Right kidney (tissue), 1 donor: Measurements from ENCODE around the gene RPAIN.
A peak's percentile ranks its signal among the peaks of the same experiment; 100 is the strongest.
"Not testable (repeated sequence)": the region's sequence is repeated elsewhere in the genome, so short reads cannot be mapped to it uniquely, and the experiment has no call there.

Experiments
- DNase-seq: peaks from one replicate; pipeline ENCODE4 v3.0.0-alpha.2; 2016

The RPAIN gene

GRCh38 chr17:5422505-5422904 lies 2.5 kb downstream of the RPAIN start:
- DNase-seq, result no peak

GRCh38 chr17:5424909-5425308 lies 4.9 kb downstream of the RPAIN start:
- DNase-seq, result no peak

GRCh38 chr17:5425826-5426225 lies 5.8 kb downstream of the RPAIN start:
- DNase-seq, result no peak

- DNase-seq, result no peak
Observed at GRCh38 chr17:5429191-5429887, 9.4 kb downstream of the RPAIN start.

GRCh38 chr17:5430413-5430999 lies 10.5 kb downstream of the RPAIN start:
- no peak for DNase-seq

GRCh38 chr17:5431234-5431633 lies 11.3 kb downstream of the RPAIN start:
- not testable (repeated sequence) for DNase-seq

- no peak for DNase-seq
Observed at GRCh38 chr17:5431949-5432556, 12.1 kb downstream of the RPAIN start.

GRCh38 chr17:5434984-5435383 lies 15.0 kb downstream of the RPAIN start:
- DNase-seq, result no peak

- not testable (repeated sequence) for DNase-seq
Observed at GRCh38 chr17:5435781-5436315, 15.9 kb downstream of the RPAIN start.

GRCh38 chr17:5437721-5438317 lies 17.8 kb downstream of the RPAIN start:
- no peak for DNase-seq

GRCh38 chr17:5438716-5439445 lies 18.9 kb downstream of the RPAIN start, which contains the start of gene C1QBP:
C1QBP (minus strand) TSS chr17:5439155; CDS start chr17:5439073, 82 bp downstream.
- DNase-seq, result peak; percentile 97

- DNase-seq, result no peak
Observed at GRCh38 chr17:5439446-5439764, 19.4 kb downstream of the RPAIN start.

GRCh38 chr17:5443728-5444127 lies 23.7 kb downstream of the RPAIN start:
- DNase-seq, result no peak

GRCh38 chr17:5444209-5444608 lies 24.2 kb downstream of the RPAIN start:
- no peak for DNase-seq

- DNase-seq, result no peak
Observed at GRCh38 chr17:5446786-5447185, 26.8 kb downstream of the RPAIN start.

GRCh38 chr17:5464717-5465507 lies 44.9 kb downstream of the RPAIN start:
- no peak for DNase-seq

- no peak for DNase-seq
Observed at GRCh38 chr17:5466295-5466694, 46.3 kb downstream of the RPAIN start.

- no peak for DNase-seq
Observed at GRCh38 chr17:5467416-5467815, 47.4 kb downstream of the RPAIN start.

- no peak for DNase-seq
Observed at GRCh38 chr17:5468075-5468473, 48.1 kb downstream of the RPAIN start.

GRCh38 chr17:5472511-5472910 lies 52.5 kb downstream of the RPAIN start:
- DNase-seq, result no peak

- DNase-seq, result no peak
Observed at GRCh38 chr17:5473906-5474305, 53.9 kb downstream of the RPAIN start.

GRCh38 chr17:5478992-5479391 lies 59.0 kb downstream of the RPAIN start:
- no peak for DNase-seq
